Activated CD4-positive, alpha-beta T cell treated with anti-CD3 and anti-CD28 coated beads for 36 hours (primary cell): ENCODE results near the gene NGB. TPM values are rescaled to one million over a fixed set of nuclear protein-coding genes. Genes with fewer than 3 reads are reported as not detected.
A peak's percentile ranks its signal among the peaks of the same experiment; 100 is the strongest.
"Not testable (repeated sequence)": the region's sequence is repeated elsewhere in the genome, so short reads cannot be mapped to it uniquely, and the experiment has no call there.

Source experiments
- ATAC-seq: fragments of 200-7000 bp; cut with Tn5 transposase; one replicate; pipeline ENCODE4 v1.10.0; 2021; ENCODE audit warnings: mild to moderate bottlenecking, moderate library complexity
- CTCF ChIA-PET: fragments of 350-600 bp; sonication (Branson Sonifier 250); formaldehyde crosslinking; loops from one replicate; lab custom pipeline; 2021; ENCODE audit warnings: antibody characterized with exemption; lab: Charles Lee
- POLR2A ChIA-PET: fragments of 350-600 bp; sonication (Branson Sonifier 250); formaldehyde crosslinking; loops from one replicate; lab custom pipeline; 2021; ENCODE audit warnings: antibody characterized with exemption, inconsistent platforms; lab: Charles Lee
- DNase-seq: peaks from one replicate; pipeline ENCODE4 v3.0.0-alpha.2; 2020
- H3K27ac Mint-ChIP-seq: one replicate; pipeline ENCODE4 v1.8.0; 2021; ENCODE audit warnings: mixed read lengths
- H3K27me3 Mint-ChIP-seq: one replicate; pipeline ENCODE4 v1.8.0; 2021; ENCODE audit warnings: mixed read lengths
- H3K36me3 Mint-ChIP-seq: one replicate; pipeline ENCODE4 v1.8.0; 2021; ENCODE audit warnings: low read depth, mixed read lengths
- H3K4me1 Mint-ChIP-seq: one replicate; pipeline ENCODE4 v1.8.0; 2021; ENCODE audit warnings: mixed read lengths
- H3K4me3 Mint-ChIP-seq: one replicate; pipeline ENCODE4 v1.8.0; 2021; ENCODE audit warnings: mild to moderate bottlenecking, moderate library complexity, mixed read lengths
- H3K9me3 Mint-ChIP-seq: one replicate; pipeline ENCODE4 v1.8.0; 2021; ENCODE audit warnings: low read depth, mixed read lengths
- intact Hi-C, 2 experiments: fragments of 100-400 bp; cut with DNase I in 1 of 2; cut with micrococcal nuclease in 1 of 2; formaldehyde crosslinking; loops; one replicate each; pipeline versions ENCODE4 v1.14.2 to v1.15.1; 2022 to 2024; cut with DNase I, micrococcal nuclease
- total RNA-seq, 2 experiments: library from RNA; stranded (reverse); gene quantifications; one replicate each; pipeline ENCODE4 v1.2.3, GENCODE V29; 2021

The NGB gene, protein sequence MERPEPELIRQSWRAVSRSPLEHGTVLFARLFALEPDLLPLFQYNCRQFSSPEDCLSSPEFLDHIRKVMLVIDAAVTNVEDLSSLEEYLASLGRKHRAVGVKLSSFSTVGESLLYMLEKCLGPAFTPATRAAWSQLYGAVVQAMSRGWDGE
- total RNA-seq: not detected

DNA sequence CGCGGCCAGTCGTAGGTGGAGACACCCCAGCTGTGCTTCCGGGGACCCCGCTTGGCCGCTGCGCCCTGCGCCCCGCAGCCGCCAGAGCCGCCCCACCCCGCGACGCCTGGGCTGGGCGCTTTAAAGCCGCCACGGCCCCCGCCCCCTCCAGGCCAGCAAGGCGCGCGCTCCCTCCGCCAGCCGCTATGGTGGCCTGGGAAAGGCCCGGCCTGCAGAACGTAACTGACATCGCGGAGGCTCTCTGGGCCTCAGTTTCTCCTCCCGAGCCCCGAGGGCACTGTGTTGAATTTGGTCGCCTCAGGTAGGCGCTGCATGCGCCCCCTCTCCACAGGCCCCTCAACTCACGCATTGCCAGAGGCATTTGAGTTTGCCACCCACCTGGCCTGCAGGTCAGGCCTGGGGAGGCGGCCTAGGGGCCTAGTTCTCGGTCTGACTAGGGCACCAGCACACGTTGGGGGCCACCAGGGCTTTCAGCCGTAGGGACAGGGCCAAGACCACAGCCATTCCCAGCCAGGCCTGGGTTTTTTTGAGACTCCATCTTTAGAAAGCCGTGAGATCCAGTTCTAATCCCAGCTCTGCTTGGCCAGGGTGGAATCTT lies at the start of gene NGB:
Gene NGB (minus strand): TSS at position 94 of the 598 bp plus-strand sequence. CDS start 269 bp downstream, outside the sequence.
- DNase-seq (no peak), ATAC-seq (no peak)
- intact Hi-C loops: no loop called here
- CTCF ChIA-PET: no interaction called here
- Mint-ChIP-seq H3K27me3 (peaks cover 30% of the 10 kb centered on the region), H3K27ac (no peak within 1 kb of the TSS), H3K9me3 (peaks cover 3% of the 10 kb centered on the region), H3K4me3 (no peak within 1 kb of the TSS), H3K36me3 (no peaks in the 10 kb centered on the region), H3K4me1 (no peaks in the 10 kb centered on the region)
- POLR2A ChIA-PET: no interaction called here

DNA sequence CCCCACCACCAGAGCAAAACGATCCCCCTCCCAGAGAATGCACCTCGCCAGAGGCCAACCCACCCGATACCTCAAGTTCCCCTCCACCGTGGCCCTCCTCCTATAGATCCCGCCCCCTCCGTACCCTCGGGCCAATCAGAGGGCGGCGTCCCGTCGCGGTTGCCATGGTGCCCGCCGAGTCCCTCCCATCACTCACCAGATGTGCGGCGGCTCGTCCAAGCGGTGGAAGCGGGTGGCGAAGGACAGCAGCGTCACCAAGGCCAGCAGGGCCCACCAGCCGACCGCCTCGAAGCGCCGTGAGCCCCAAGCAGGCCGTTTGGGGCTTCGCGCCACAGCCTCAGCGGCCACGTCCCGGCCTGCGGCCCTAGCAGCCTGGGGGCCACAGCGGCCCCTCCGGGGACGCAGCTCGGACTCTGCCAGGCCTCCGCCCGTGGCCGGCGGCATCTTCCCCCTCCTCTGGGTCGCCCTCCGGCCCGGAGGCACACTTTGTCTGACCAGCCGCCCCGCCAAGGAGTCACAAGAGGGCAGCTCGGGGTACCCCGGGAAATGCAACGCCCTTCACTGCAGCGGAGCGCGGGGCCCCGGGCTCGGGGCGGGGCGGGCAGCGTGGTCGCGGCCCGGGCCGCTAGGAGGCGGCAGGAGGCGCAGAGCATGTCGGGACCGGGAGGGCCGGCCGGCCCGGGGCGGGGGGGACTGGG lies 49.4 kb upstream of the NGB start, which contains the start of gene POMT2:
Gene POMT2 (minus strand): TSS at position 646 of the 698 bp plus-strand sequence. CDS start 202 bp downstream, at position 444.
- Mint-ChIP-seq H3K27ac (peak within 1 kb of the TSS; percentile 99), H3K9me3 (no peaks in the 10 kb centered on the region), H3K4me1 (peaks cover 19% of the 10 kb centered on the region), H3K4me3 (peak within 1 kb of the TSS; percentile 92), H3K36me3 (no peaks in the 10 kb centered on the region), H3K27me3 (no peaks in the 10 kb centered on the region)
- CTCF ChIA-PET: interaction anchor here (0.7 to 2.2 kb wide), 5 partner anchors 14 to 441 kb away, joined by 3 to 10 read pairs (median 7); partner anchors contain the start of genes AHSA1 and SNW1
- POLR2A ChIA-PET: interaction anchor here (0.9 to 1.5 kb wide), 3 partner anchors 16 to 220 kb away, joined by 4 to 10 read pairs (median 8); partner anchors contain the start of genes SAMD15 and TMED8
- intact Hi-C loops: loop anchor here (1.0 to 5.0 kb wide), 8 partner anchors 17 to 508 kb away; partner anchors contain the start of genes SNW1 (in 2 of the 2), ALKBH1 (in 1 of the 2), ANGEL1 (in 1 of the 2) and IRF2BPL (in 1 of the 2)
- DNase-seq: peak; percentile 95
- peak; percentile 53 for ATAC-seq

DNA sequence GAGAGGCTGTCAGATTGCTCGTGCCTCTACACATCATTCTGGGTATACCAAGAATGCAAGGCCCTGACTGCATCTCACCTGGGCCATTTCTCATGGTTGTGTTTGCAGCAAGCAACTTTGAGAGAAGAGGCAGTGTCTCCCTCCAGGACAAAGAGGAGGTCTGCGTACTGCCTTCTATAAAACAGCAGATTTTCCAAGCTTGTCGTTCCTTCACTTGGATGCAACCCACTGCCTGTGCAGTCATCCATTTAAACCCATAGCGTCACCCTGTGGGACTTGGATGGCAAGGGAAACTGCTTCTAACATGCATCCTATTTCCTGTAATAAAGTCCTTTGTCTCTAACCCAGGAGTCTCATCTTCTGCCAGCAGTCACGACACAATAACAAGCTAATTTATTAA lies 48.4 kb upstream of the NGB start:
- Mint-ChIP-seq H3K36me3 (no peaks in the 10 kb centered on the region), H3K9me3 (no peaks in the 10 kb centered on the region), H3K4me3 (peak overlapping the region; percentile 92), H3K4me1 (peaks cover 19% of the 10 kb centered on the region), H3K27ac (peak overlapping the region; percentile 37), H3K27me3 (no peaks in the 10 kb centered on the region)
- CTCF ChIA-PET: interaction anchor here (0.7 to 0.9 kb wide), 4 partner anchors 13 to 42 kb away, joined by 3 to 5 read pairs (median 3); no protein-coding TSS in a partner anchor
- DNase-seq: no peak
- ATAC-seq: no peak
- POLR2A ChIA-PET: no interaction called here
- intact Hi-C loops: no loop called here

DNA sequence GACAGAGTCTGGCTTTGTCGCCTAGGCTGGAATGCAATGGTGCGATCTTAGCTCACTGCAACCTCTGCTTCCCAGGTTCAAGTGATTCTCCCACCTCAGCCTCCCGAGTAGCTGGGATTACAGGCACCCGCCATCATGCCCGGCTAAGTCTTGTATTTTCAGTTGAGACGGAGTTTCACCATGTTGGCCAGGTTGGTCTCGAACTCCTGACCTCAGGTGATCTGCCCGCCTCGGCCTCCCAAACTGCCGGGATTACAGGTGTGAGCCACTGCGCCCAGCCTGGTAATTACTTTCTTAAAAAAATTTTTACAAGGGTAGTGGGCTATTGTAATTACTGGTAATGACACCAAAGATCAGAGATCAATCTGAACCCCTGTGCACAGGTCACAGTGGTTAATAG lies 47.8 kb upstream of the NGB start:
- H3K27me3 Mint-ChIP-seq, H3K27ac Mint-ChIP-seq, intact Hi-C loops, H3K4me3 Mint-ChIP-seq, DNase-seq, H3K36me3 Mint-ChIP-seq, ATAC-seq, H3K9me3 Mint-ChIP-seq: not testable (repeated sequence)
- ChIA-PET CTCF (interaction anchor here (0.8 to 0.9 kb wide), 3 partner anchors 16 to 41 kb away, joined by 3 to 5 read pairs (median 3); no protein-coding TSS in a partner anchor), POLR2A (interaction anchor here (0.7 kb wide), 1 partner anchor 417 kb away, joined by 5 read pairs; no protein-coding TSS in a partner anchor)
- peaks cover 19% of the 10 kb centered on the region for H3K4me1 Mint-ChIP-seq

DNA sequence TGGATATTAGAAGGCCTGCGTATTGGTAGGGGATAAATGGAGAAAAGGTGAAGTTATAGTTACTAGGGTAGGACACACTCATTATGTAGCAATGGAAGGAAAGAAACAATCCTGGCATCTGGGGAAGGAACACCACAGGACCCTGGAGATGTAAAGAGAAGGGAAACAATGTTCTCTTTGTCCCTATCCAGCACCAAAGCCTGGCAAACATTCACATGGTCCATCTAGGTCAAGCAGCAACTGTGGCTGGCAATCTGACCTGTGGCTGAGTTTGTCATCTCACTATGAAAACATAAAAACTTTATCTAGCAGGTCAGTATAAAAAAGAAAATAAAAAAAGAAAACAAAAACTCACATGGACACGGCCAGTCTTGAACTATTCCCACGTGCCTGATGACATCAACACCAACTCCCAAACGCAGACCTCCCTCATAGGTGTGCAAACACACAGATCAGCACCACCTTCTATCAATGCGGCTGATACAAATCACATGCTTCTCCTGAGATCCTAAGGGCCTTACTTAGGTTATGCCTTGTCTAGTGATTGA lies 47.1 kb upstream of the NGB start:
- H3K36me3 Mint-ChIP-seq: no peaks in the 10 kb centered on the region
- peaks cover 19% of the 10 kb centered on the region for H3K4me1 Mint-ChIP-seq
- no peak for DNase-seq
- no peak for ATAC-seq
- no peak overlapping the region for H3K27ac Mint-ChIP-seq
- ChIA-PET POLR2A (no interaction called here), CTCF (interaction anchor here (0.8 kb wide), 1 partner anchor 73 kb away, joined by 3 read pairs; no protein-coding TSS in a partner anchor)
- no peaks in the 10 kb centered on the region for H3K27me3 Mint-ChIP-seq
- H3K9me3 Mint-ChIP-seq: no peaks in the 10 kb centered on the region
- H3K4me3 Mint-ChIP-seq: no peak overlapping the region
- intact Hi-C loops: no loop called here

DNA sequence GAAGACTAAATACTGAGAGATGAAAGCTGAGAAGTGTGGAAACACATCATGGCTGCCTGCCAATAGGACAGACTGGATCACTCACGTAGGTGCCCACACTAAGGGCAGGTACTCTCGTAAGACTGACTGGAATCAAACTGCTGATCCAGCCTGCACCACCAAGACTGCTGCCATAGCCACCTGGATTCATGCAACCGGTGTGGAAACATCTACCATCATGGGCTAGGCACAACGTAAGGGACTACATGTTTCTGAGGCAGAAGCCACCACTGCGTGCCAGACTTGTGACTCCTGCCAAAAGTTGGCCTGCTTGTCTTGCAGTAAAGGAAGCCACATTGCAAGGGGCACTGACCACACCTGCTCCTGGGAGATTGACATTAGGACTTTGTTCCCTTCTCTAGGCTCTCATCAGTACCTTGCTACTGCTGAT lies 45.9 kb upstream of the NGB start:
- peaks cover 11% of the 10 kb centered on the region for H3K4me1 Mint-ChIP-seq
- no peaks in the 10 kb centered on the region for H3K9me3 Mint-ChIP-seq
- no peak for ATAC-seq
- POLR2A ChIA-PET: interaction anchor here (1.0 kb wide), 1 partner anchor 69 kb away, joined by 7 read pairs; no protein-coding TSS in a partner anchor
- no peak overlapping the region for H3K27ac Mint-ChIP-seq
- CTCF ChIA-PET: interaction anchor here (0.5 to 7.1 kb wide), 18 partner anchors 10 to 951 kb away, joined by 3 to 176 read pairs (median 4); partner anchors contain the start of genes AHSA1, SAMD15 and TMED8
- intact Hi-C loops: loop anchor here (1.0 to 2.0 kb wide), 6 partner anchors 14 to 444 kb away; no protein-coding TSS in a partner anchor
- no peak for DNase-seq
- no peaks in the 10 kb centered on the region for H3K36me3 Mint-ChIP-seq
- no peaks in the 10 kb centered on the region for H3K27me3 Mint-ChIP-seq
- no peak overlapping the region for H3K4me3 Mint-ChIP-seq

DNA sequence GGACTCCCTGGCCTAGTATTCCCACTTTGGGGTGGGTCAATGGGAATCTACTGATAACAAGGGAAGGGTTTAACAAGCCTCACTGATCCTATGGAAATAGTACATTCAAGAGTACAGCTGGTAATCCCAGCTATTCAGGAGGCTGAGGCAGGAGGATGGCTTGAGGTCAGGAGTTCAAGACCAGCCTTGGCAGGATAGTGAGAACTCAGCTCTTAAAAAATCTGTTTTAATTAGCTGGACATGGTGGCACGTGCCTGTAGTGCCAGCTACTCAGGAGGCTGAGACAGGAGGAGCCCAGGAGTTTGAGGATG lies 45.1 kb upstream of the NGB start:
- CTCF ChIA-PET: interaction anchor here (0.6 to 7.1 kb wide), 41 partner anchors 9 to 443 kb away, joined by 3 to 176 read pairs (median 4); partner anchors contain the start of genes AHSA1, CIPC, SAMD15 and TMED8
- POLR2A ChIA-PET: interaction anchor here (1.0 kb wide), 2 partner anchors 69 to 141 kb away, joined by 4 to 7 read pairs; partner anchors contain the start of gene VIPAS39
- Mint-ChIP-seq H3K27me3 (no peaks in the 10 kb centered on the region), H3K4me3 (no peak overlapping the region), H3K9me3 (no peaks in the 10 kb centered on the region), H3K27ac (no peak overlapping the region), H3K36me3 (no peaks in the 10 kb centered on the region), H3K4me1 (peaks cover 9% of the 10 kb centered on the region)
- intact Hi-C loops: loop anchor here (1.0 to 2.0 kb wide), 6 partner anchors 13 to 443 kb away; no protein-coding TSS in a partner anchor
- DNase-seq (no peak), ATAC-seq (no peak)

DNA sequence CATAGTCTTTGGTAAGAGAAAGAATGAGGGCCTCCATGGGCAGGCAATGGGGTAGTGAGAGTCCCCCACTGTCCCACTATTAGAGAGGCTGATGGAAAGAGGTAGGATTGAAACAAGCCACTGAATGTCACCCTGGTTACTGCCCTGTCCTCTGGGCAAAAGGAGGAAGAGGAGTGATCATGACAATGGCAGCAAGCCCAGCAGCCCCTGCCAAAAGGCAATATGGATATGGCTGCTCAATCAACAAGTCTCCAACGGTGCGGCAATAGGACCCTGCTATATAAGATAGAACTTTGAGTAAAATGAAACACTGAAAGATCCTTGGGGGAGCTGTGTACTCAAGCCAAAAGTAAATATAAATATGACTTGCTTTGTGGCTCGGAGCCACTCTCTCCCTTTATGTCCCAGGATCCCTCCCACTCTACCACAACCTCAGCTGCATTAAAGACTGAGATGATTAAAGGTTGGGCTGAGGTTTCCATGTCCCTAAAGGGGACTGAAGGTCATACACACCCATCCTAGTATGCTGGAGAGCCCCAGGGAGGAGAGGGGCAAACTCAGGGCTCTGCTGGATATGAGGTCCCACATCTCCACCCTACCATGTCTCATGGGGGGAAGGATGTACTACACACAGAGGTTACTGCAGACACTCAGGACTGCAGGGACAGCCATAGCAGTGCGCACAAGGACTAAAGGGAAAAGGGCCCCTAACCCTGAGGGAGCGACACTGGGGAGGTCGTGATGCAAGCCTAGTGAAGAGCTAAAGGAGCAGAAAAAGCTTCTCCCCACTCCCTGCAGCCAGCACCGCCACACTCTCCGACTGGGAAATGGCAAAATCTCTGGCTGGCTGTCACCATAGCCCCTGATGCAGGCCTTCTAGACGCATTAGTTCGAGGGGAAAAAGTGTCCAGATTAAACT lies 43.8 kb upstream of the NGB start:
- Mint-ChIP-seq H3K27ac (no peak overlapping the region), H3K4me3 (no peak overlapping the region), H3K36me3 (no peaks in the 10 kb centered on the region), H3K4me1 (peaks cover 4% of the 10 kb centered on the region), H3K9me3 (no peaks in the 10 kb centered on the region), H3K27me3 (no peaks in the 10 kb centered on the region)
- ChIA-PET POLR2A (no interaction called here), CTCF (interaction anchor here (0.6 to 7.1 kb wide), 19 partner anchors 8 to 1331 kb away, joined by 3 to 176 read pairs (median 4); partner anchors contain the start of genes SAMD15 and TMED8)
- ATAC-seq (no peak), DNase-seq (no peak)
- intact Hi-C loops: no loop called here

DNA sequence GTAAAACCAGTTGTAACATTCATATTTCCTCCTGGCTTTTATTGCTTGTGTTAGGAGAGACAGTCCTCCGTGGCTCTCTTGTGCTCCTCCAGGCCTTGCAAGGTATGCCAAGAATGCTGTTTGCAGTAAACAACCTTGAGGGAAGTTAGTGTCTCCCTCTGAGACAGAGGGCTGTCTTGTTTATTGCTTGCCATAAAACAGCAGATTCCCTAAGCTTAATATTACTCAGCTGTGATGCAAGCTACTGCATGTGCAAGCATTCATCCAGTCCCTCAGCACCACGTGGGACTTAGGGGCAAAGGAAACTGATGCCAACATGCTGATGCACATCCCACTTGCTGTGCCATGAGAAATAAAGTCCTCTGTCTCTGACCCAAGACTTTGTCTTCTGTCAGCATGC lies 43.0 kb upstream of the NGB start:
- POLR2A ChIA-PET: no interaction called here
- ATAC-seq (no peak), DNase-seq (no peak)
- H3K4me1 Mint-ChIP-seq: no peaks in the 10 kb centered on the region
- no peaks in the 10 kb centered on the region for H3K27me3 Mint-ChIP-seq
- intact Hi-C loops: no loop called here
- H3K27ac Mint-ChIP-seq: no peak overlapping the region
- H3K9me3 Mint-ChIP-seq: no peaks in the 10 kb centered on the region
- CTCF ChIA-PET: interaction anchor here (0.7 to 7.1 kb wide), 4 partner anchors 13 to 163 kb away, joined by 3 to 176 read pairs (median 38); partner anchors contain the start of genes SAMD15 and TMED8
- no peak overlapping the region for H3K4me3 Mint-ChIP-seq
- H3K36me3 Mint-ChIP-seq: no peaks in the 10 kb centered on the region

DNA sequence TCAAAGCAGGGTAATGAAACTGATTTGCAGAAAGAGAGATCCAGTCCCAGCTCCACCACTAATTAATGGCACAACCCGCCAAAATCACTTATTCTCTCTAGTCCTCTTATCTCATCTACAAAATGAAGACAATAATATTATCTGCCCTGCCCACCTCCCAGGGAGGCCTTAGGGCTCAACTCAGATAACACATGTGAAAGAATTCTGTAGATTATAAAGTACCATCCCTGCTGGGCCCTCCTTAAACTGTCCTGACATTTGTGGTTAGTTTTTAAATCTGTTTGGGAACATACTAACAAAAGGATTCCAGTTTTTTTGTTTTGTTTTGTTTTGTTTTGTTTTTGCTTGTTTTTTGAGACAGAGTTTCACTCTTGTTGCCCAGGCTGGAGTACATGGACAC lies 42.4 kb upstream of the NGB start:
- Mint-ChIP-seq H3K4me3 (no peak overlapping the region), H3K9me3 (no peaks in the 10 kb centered on the region), H3K27me3 (no peaks in the 10 kb centered on the region), H3K4me1 (no peaks in the 10 kb centered on the region), H3K36me3 (no peaks in the 10 kb centered on the region), H3K27ac (no peak overlapping the region)
- POLR2A ChIA-PET: no interaction called here
- no peak for DNase-seq
- CTCF ChIA-PET: interaction anchor here (0.6 to 7.1 kb wide), 3 partner anchors 13 to 642 kb away, joined by 3 to 176 read pairs (median 73); no protein-coding TSS in a partner anchor
- ATAC-seq: no peak
- intact Hi-C loops: no loop called here
